Gastroesophageal sphincter (tissue), 4 donors: ENCODE measurements around the gene NCKAP5. TPM values are rescaled to one million over a fixed set of nuclear protein-coding genes. Genes with fewer than 3 reads are reported as not detected.

Experiments
- ATAC-seq: fragments of 150-250 bp; one replicate; pipeline ENCODE4 v1.9.1; 2016; ENCODE audit warnings: mild to moderate bottlenecking, moderate library complexity
- H3K27ac ChIP-seq, 4 donors: fragments of 200-600 bp; sonication (generic) in 3 of 4; 1 replicate in 3 of 4; 2 replicates in 1 of 4; pipeline ENCODE4 v1.5.1; 2016 to 2019
- H3K27me3 ChIP-seq: fragments of 200-600 bp; sonication (generic); one replicate; pipeline ENCODE4 v1.5.1; 2019
- H3K36me3 ChIP-seq, 2 donors: fragments of 200-600 bp; sonication (generic); one replicate each; pipeline ENCODE4 v1.5.1; 2019; ENCODE audit warnings: control low read depth in 1 of 2
- H3K4me1 ChIP-seq, 3 donors: fragments of 200-600 bp; sonication (generic); 1 replicate in 2 of 3; 2 replicates in 1 of 3; pipeline ENCODE4 v1.5.1; 2016 to 2019; ENCODE audit warnings: control low read depth in 2 of 3
- H3K4me3 ChIP-seq, 2 donors: fragments of 200-600 bp; sonication (generic); one replicate each; pipeline ENCODE4 v1.5.1; 2019; ENCODE audit warnings: mild to moderate bottlenecking in 1 of 2, moderate library complexity in 1 of 2
- H3K9me3 ChIP-seq, 3 donors: fragments of 200-600 bp; sonication (generic); one replicate each; pipeline ENCODE4 v1.5.1; 2017 to 2019; ENCODE audit warnings: control low read depth in 2 of 3
- EP300 ChIP-seq: sonication (generic); formaldehyde crosslinking; IDR thresholded peaks from one replicate; pipeline ENCODE4 v1.6.1; 2017; ENCODE audit warnings: antibody characterized with exemption, mild to moderate bottlenecking
- POLR2A ChIP-seq, 2 donors: fragments of 450-650 bp; IDR thresholded peaks; one replicate each; pipeline ENCODE4 v1.6.1; 2017; ENCODE audit warnings: antibody characterized with exemption in 2 of 2, mild to moderate bottlenecking in 2 of 2, moderate library complexity in 1 of 2
- POLR2AphosphoS5 ChIP-seq: sonication (generic); formaldehyde crosslinking; IDR thresholded peaks from one replicate; pipeline ENCODE4 v1.6.1; 2017; ENCODE audit warnings: antibody characterized with exemption
- WGBS, 2 donors: methylation state at CpG; one replicate each; pipeline ENCODE4 v1.1.5; 2018; ENCODE audit warnings: low coverage in 1 of 2; 5-methylcytosine and 5-hydroxymethylcytosine counted together
- total RNA-seq, 4 donors: library from RNA; depleted of rRNA; stranded (reverse); fragments of >200 nt; gene quantifications; one replicate each; pipeline ENCODE4 v1.1.0, GENCODE V29; 2016
- TF ChIP-seq, protein P1 (sequence below), 4 experiments: fragments of 200-600 bp in 2 of 4; fragments of 450-650 bp in 2 of 4; sonication (generic) in 1 of 4; IDR thresholded peaks; one replicate each; pipeline ENCODE4 v1.5.1; 2017 to 2019; ENCODE audit warnings: antibody characterized with exemption in 4 of 4, mild to moderate bottlenecking in 2 of 4, moderate library complexity in 2 of 4

The NCKAP5 gene
- total RNA-seq, 4 donors from 2014 or later = 0.16 to 0.57 (median 0.33) TPM

GRCh38 chr2:133573491-133574162, 5.4 kb upstream of the NCKAP5 start:
- no peak for TF ChIP-seq EP300
- TF ChIP-seq, protein P1, sequence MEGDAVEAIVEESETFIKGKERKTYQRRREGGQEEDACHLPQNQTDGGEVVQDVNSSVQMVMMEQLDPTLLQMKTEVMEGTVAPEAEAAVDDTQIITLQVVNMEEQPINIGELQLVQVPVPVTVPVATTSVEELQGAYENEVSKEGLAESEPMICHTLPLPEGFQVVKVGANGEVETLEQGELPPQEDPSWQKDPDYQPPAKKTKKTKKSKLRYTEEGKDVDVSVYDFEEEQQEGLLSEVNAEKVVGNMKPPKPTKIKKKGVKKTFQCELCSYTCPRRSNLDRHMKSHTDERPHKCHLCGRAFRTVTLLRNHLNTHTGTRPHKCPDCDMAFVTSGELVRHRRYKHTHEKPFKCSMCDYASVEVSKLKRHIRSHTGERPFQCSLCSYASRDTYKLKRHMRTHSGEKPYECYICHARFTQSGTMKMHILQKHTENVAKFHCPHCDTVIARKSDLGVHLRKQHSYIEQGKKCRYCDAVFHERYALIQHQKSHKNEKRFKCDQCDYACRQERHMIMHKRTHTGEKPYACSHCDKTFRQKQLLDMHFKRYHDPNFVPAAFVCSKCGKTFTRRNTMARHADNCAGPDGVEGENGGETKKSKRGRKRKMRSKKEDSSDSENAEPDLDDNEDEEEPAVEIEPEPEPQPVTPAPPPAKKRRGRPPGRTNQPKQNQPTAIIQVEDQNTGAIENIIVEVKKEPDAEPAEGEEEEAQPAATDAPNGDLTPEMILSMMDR (IDR thresholded peaks at IDR 0.05) = no peak
- TF ChIP-seq POLR2AphosphoS5 = no peak
- TF ChIP-seq POLR2A (IDR thresholded peaks at IDR 0.05) = no peak
- H3K27me3 ChIP-seq = no peaks in the 10 kb centered on the region
- WGBS, 2 donors = 93 to 100% methylated on average over 2 to 5 of the region's 6 CpGs
- H3K9me3 ChIP-seq = no peaks in the 10 kb centered on the region
- no peak for ATAC-seq
- H3K4me1 ChIP-seq = peaks cover 0 to 2% (median 0%) of the 10 kb centered on the region in 3 donors
- no peaks in the 10 kb centered on the region for H3K36me3 ChIP-seq
- H3K27ac ChIP-seq = no peak overlapping the region
- H3K4me3 ChIP-seq = no peak overlapping the region

GRCh38 chr2:133571249-133571648, 3.0 kb upstream of the NCKAP5 start:
- Histone ChIP-seq H3K4me1 (peaks cover 0 to 11% (median 0%) of the 10 kb centered on the region in 3 donors), H3K36me3 (no peaks in the 10 kb centered on the region), H3K9me3 (no peaks in the 10 kb centered on the region), H3K27me3 (no peaks in the 10 kb centered on the region), H3K4me3 (no peak overlapping the region), H3K27ac (no peak overlapping the region)
- WGBS, 2 donors = 83 to 100% methylated on average over 2 to 4 of the region's 6 CpGs
- TF ChIP-seq, protein P1 (IDR thresholded peaks at IDR 0.05) = no peak
- no peak for TF ChIP-seq POLR2A (IDR thresholded peaks at IDR 0.05)
- ATAC-seq = no peak

GRCh38 chr2:133570542-133570941, 2.3 kb upstream of the NCKAP5 start:
- no peaks in the 10 kb centered on the region for H3K9me3 ChIP-seq
- H3K27ac ChIP-seq = no peak overlapping the region
- peaks cover 0 to 11% (median 0%) of the 10 kb centered on the region in 3 donors for H3K4me1 ChIP-seq
- H3K4me3 ChIP-seq = no peak overlapping the region
- no peaks in the 10 kb centered on the region for H3K36me3 ChIP-seq
- 96 to 100% methylated on average over 3 to 5 of the region's 5 CpGs for WGBS, 2 donors
- H3K27me3 ChIP-seq = no peaks in the 10 kb centered on the region
- ATAC-seq = no peak
- TF ChIP-seq, protein P1 (IDR thresholded peaks at IDR 0.05) = no peak
- no peak for TF ChIP-seq POLR2AphosphoS5
- TF ChIP-seq POLR2A (IDR thresholded peaks at IDR 0.05) = no peak
- TF ChIP-seq EP300 = no peak

DNA sequence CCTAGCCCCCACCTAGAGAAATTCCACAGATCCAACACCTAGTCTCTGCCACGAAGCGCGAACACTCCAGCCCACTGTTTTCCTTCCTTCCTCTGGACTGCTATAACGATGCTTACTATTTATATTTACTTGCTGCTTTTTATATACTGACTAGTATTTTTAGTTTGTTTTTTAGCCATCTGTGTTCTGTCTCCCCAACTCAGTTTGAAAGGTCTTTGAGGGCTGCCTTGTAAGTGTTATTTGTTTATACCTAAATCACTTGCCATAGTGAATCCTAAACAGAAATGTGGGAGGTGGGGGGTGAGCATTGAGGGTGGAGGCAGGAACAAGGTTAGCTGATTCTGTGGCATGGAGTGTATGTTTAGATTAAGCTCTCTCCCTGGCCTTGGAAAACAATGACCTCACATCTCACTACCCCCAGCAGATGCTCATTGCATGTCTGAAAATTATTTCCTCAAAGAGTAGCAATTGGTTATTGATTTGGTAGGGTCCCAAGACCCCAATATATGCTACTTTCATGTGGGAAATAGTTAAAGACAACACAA, 1.1 kb upstream of the NCKAP5 start:
- no peaks in the 10 kb centered on the region for H3K36me3 ChIP-seq
- ATAC-seq = no peak
- peaks cover 0 to 11% (median 0%) of the 10 kb centered on the region in 3 donors for H3K4me1 ChIP-seq
- WGBS, 2 donors = 60 to 63% methylated on average over 4 of the region's 4 CpGs
- H3K27me3 ChIP-seq = peaks cover 5% of the 10 kb centered on the region
- H3K4me3 ChIP-seq = no peak overlapping the region
- no peak overlapping the region for H3K27ac ChIP-seq
- no peaks in the 10 kb centered on the region for H3K9me3 ChIP-seq
- TF ChIP-seq EP300 (no peak), POLR2AphosphoS5 (no peak), POLR2A (IDR thresholded peaks at IDR 0.05) (no peak)
- TF ChIP-seq, protein P1 (IDR thresholded peaks at IDR 0.05) = no peak

GRCh38 chr2:133568598-133568997, 335 bp upstream of the NCKAP5 start:
- Histone ChIP-seq H3K4me3 (peak overlapping the region in 1 of 2 donors; percentile 36), H3K27ac (no peak overlapping the region), H3K9me3 (no peaks in the 10 kb centered on the region), H3K27me3 (peaks cover 6% of the 10 kb centered on the region), H3K36me3 (no peaks in the 10 kb centered on the region), H3K4me1 (peaks cover 0 to 11% (median 0%) of the 10 kb centered on the region in 3 donors)
- TF ChIP-seq POLR2AphosphoS5 (no peak), POLR2A (IDR thresholded peaks at IDR 0.05) (no peak), EP300 (no peak)
- TF ChIP-seq, protein P1 (IDR thresholded peaks at IDR 0.05) = no peak
- ATAC-seq = no peak
- WGBS, 2 donors = 37 to 41% methylated on average over 3 to 5 of the region's 5 CpGs
